ENCODE measurements around the gene BBX. TPM values are rescaled to one million over a fixed set of nuclear protein-coding genes. Genes with fewer than 3 reads are reported as not detected.

BBX gene
- total RNA-seq, 1 donor from 2014 or later = 54.3 TPM

- Mint-ChIP-seq H3K9me3 (ENCODE audit: unreplicated experiment) (no peaks in the 10 kb centered on the region), H3K4me1 (ENCODE audit: unreplicated experiment) (peaks cover 29% of the 10 kb centered on the region), H3K27me3 (ENCODE audit: unreplicated experiment) (peaks cover 3% of the 10 kb centered on the region), H3K27ac (ENCODE audit: unreplicated experiment) (no peak overlapping the region), H3K4me3 (ENCODE audit: unreplicated experiment) (no peak overlapping the region), H3K36me3 (ENCODE audit: low read depth, unreplicated experiment) (no peaks in the 10 kb centered on the region)
- DNase-seq (ENCODE audit: low spot score) = no peak
- TF ChIP-seq, protein P1, sequence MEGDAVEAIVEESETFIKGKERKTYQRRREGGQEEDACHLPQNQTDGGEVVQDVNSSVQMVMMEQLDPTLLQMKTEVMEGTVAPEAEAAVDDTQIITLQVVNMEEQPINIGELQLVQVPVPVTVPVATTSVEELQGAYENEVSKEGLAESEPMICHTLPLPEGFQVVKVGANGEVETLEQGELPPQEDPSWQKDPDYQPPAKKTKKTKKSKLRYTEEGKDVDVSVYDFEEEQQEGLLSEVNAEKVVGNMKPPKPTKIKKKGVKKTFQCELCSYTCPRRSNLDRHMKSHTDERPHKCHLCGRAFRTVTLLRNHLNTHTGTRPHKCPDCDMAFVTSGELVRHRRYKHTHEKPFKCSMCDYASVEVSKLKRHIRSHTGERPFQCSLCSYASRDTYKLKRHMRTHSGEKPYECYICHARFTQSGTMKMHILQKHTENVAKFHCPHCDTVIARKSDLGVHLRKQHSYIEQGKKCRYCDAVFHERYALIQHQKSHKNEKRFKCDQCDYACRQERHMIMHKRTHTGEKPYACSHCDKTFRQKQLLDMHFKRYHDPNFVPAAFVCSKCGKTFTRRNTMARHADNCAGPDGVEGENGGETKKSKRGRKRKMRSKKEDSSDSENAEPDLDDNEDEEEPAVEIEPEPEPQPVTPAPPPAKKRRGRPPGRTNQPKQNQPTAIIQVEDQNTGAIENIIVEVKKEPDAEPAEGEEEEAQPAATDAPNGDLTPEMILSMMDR (IDR thresholded peaks at IDR 0.05; ENCODE audit: unreplicated experiment) = no peak
Observed at GRCh38 chr3:107662586-107662985, 139.8 kb downstream of the BBX start.

GRCh38 chr3:107663266-107663665 lies 140.5 kb downstream of the BBX start:
- peaks cover 3% of the 10 kb centered on the region for H3K27me3 Mint-ChIP-seq (ENCODE audit: unreplicated experiment)
- H3K4me1 Mint-ChIP-seq (ENCODE audit: unreplicated experiment) = peaks cover 32% of the 10 kb centered on the region
- no peaks in the 10 kb centered on the region for H3K36me3 Mint-ChIP-seq (ENCODE audit: low read depth, unreplicated experiment)
- no peak for DNase-seq (ENCODE audit: low spot score)
- H3K4me3 Mint-ChIP-seq (ENCODE audit: unreplicated experiment) = no peak overlapping the region
- H3K27ac Mint-ChIP-seq (ENCODE audit: unreplicated experiment) = peak overlapping the region; percentile 63
- TF ChIP-seq, protein P1 (IDR thresholded peaks at IDR 0.05; ENCODE audit: unreplicated experiment) = no peak
- H3K9me3 Mint-ChIP-seq (ENCODE audit: unreplicated experiment) = no peaks in the 10 kb centered on the region

GRCh38 chr3:107664614-107665013 lies 141.9 kb downstream of the BBX start:
- no peaks in the 10 kb centered on the region for H3K9me3 Mint-ChIP-seq (ENCODE audit: unreplicated experiment)
- H3K27ac Mint-ChIP-seq (ENCODE audit: unreplicated experiment) = no peak overlapping the region
- no peak for DNase-seq (ENCODE audit: low spot score)
- peaks cover 3% of the 10 kb centered on the region for H3K27me3 Mint-ChIP-seq (ENCODE audit: unreplicated experiment)
- TF ChIP-seq, protein P1 (IDR thresholded peaks at IDR 0.05; ENCODE audit: unreplicated experiment) = no peak
- no peaks in the 10 kb centered on the region for H3K36me3 Mint-ChIP-seq (ENCODE audit: low read depth, unreplicated experiment)
- no peak overlapping the region for H3K4me3 Mint-ChIP-seq (ENCODE audit: unreplicated experiment)
- H3K4me1 Mint-ChIP-seq (ENCODE audit: unreplicated experiment) = peaks cover 35% of the 10 kb centered on the region

- Mint-ChIP-seq H3K9me3 (ENCODE audit: unreplicated experiment) (no peaks in the 10 kb centered on the region), H3K4me3 (ENCODE audit: unreplicated experiment) (no peak overlapping the region), H3K27me3 (ENCODE audit: unreplicated experiment) (peaks cover 3% of the 10 kb centered on the region), H3K36me3 (ENCODE audit: low read depth, unreplicated experiment) (no peaks in the 10 kb centered on the region), H3K4me1 (ENCODE audit: unreplicated experiment) (peaks cover 35% of the 10 kb centered on the region), H3K27ac (ENCODE audit: unreplicated experiment) (peak overlapping the region; percentile 78)
- DNase-seq (ENCODE audit: low spot score) = no peak
- TF ChIP-seq, protein P1 (IDR thresholded peaks at IDR 0.05; ENCODE audit: unreplicated experiment) = no peak
Observed at GRCh38 chr3:107665351-107665750, 142.6 kb downstream of the BBX start.

- Mint-ChIP-seq H3K4me3 (ENCODE audit: unreplicated experiment) (no peak overlapping the region), H3K4me1 (ENCODE audit: unreplicated experiment) (peaks cover 30% of the 10 kb centered on the region), H3K27ac (ENCODE audit: unreplicated experiment) (no peak overlapping the region), H3K27me3 (ENCODE audit: unreplicated experiment) (peaks cover 3% of the 10 kb centered on the region), H3K36me3 (ENCODE audit: low read depth, unreplicated experiment) (no peaks in the 10 kb centered on the region), H3K9me3 (ENCODE audit: unreplicated experiment) (no peaks in the 10 kb centered on the region)
- TF ChIP-seq, protein P1 (IDR thresholded peaks at IDR 0.05; ENCODE audit: unreplicated experiment) = no peak
- DNase-seq (ENCODE audit: low spot score) = no peak
Observed at GRCh38 chr3:107666853-107667252, 144.1 kb downstream of the BBX start.
